GM21515 (cell line): Measurements from ENCODE around the gene LRRC28.

Experiments
- ATAC-seq: cut with Tn5 transposase; IDR thresholded peaks from one replicate; pipeline ENCODE4 v1.9.1; 2021; ENCODE audit not compliant: unreplicated experiment

The LRRC28 gene

DNA sequence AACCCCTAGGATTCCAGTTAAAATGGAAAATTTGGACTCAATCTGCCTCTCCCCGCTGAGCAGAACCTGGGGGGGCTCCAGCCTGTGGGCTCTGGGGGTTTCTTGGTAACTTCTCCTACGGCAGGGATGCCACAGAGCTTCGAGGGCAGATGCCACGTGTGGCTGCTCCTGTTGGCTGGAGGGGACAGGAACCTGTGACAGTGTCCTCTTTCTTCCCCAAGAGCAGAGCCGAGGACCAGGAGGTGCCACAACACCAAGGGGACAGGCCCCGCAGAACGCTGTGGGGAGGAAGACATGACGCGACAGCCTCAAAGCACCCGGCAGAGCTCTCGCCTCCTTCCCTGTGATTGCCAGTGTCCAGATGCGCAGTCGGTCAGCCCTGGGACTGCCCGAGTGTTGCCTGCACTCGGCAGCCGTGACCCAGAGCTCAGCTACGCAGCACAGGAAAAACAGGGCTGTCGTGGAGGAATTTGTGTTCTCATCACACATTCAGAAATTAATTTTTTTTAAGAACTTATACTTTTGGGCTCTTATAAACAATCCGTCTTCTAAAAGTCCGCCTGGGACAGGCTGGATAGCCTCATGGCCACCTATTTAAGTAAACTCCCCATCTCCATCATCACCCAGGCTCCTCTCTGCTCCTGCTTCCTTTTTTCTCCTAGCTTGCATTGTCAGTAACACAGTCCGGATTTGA is 182.6 kb downstream of the LRRC28 start:
- ATAC-seq: no peak

DNA sequence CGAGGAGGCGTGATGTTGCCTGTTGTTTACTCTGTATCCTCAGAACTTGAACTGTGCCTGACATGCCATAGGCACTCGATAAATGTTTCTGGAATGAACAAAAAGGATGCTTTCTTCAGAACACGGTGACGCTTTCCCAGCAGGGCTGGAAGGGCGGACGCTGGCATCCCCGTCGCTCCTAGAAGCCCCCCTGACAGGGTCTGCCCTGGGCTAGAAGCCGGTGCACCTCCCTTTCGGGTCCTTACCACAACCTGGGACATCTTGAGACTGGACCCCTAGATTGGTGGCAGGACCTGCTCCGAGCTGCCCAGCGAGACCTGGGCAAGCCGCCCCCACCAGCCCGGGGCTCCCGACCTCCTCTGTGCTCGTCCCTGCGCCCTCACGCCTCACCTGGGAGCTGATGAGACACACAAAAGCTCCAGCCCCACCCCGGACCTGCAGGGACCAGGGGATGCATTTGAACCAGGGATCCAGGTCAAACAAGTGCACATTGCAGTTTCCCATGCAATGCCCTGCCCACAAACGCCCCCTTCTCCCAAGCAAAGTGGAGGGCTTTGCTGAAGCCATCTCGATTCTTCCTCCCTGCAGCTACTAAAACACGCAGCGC is 183.3 kb downstream of the LRRC28 start:
- no peak for ATAC-seq

DNA sequence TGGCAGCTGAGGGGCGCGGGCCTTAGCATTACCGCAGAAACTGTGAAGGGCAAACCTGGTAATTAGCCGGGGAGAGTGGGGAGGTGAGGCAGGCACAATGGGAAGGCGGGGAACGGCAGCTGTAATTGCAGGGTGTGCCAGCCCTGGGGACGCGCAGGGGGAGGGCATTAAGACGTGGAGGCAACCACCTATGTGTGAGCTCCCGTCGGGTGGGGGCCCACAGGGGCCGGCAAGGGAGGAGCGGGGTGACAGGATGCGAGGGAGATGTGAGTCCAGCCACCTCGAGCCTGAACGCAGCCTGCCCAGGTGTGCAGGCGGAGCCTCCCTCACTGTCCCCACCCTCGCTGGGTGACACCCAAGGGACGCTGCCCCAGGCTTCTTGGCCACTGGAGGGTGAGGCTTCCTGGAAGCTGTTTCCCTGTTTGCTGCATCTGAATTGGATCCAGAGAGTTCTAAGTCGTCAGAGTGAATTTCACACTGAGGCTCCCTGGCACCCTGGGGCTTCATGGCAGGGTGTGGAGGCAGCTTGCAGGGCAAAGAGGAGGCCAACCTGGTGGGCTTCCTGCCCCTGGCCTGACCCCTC is 183.9 kb downstream of the LRRC28 start:
- no peak for ATAC-seq

DNA sequence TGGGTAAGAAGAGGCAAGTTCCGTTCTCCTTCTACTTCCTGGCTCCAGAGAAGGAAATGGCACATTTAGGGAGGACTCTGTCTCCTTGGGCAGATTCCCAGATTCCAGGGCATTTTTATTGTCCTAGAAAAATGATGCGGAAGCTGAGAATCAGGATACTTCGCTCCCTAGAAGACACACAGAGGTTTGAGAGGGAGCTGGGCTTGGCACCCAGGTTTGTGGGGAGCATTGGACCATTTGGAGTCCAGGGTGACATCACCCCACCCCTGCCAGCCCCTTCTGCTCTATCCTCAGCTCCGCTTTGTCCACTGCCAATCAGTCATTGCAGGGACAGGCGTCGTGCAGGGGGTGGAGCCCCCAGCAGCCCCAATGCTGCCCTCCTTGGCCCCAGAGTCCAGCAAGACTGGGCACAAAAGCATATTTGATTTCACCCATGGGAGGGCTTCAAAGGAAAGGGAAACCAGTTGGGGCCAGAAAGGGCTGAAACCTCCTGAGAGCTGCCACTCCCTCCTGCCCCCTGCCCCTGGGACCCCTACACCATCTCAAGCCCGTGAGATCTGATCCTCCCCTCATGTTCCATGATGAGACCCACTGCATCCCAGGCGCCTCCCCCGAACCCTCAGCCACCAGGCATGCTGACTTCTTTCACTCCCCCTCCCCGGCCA is 184.7 kb downstream of the LRRC28 start:
- no peak for ATAC-seq

DNA sequence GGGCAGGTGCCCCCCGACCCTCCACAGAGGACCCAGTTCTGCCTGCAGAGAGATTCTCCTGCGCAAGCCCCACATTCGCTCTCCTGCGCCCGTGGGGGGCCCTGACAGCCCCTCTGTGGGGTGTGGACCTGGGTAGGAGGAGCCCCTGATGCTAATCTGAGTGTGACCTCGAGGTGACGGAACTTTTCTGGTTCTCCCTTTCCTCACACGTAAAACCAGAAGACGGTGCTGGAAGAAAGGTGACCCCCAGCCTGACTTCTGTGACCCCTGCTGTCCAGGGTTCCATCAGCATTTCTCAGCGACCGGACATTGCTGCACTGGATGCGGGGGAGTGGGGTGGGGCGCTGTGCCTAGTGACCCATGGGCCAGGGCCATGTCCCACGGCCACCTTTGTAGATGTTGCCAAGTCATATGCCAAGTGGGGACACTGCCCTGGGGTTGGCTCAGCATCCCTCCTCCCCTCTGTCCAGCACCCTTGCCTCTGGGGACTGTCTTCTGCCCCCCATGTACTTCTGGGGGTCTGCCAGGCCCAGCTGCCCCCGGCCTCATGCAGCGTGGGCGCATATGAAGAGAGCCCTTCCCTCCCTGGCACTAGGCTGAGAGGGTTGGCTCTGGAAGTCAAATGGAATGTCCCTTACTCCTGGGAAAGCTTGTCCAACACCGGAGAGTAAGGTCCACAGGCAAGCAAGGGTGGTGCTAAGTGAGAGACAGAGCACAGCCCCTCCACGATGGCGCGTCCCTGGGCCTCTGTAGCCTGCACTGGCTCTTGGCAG is 185.4 kb downstream of the LRRC28 start:
- no peak for ATAC-seq

DNA sequence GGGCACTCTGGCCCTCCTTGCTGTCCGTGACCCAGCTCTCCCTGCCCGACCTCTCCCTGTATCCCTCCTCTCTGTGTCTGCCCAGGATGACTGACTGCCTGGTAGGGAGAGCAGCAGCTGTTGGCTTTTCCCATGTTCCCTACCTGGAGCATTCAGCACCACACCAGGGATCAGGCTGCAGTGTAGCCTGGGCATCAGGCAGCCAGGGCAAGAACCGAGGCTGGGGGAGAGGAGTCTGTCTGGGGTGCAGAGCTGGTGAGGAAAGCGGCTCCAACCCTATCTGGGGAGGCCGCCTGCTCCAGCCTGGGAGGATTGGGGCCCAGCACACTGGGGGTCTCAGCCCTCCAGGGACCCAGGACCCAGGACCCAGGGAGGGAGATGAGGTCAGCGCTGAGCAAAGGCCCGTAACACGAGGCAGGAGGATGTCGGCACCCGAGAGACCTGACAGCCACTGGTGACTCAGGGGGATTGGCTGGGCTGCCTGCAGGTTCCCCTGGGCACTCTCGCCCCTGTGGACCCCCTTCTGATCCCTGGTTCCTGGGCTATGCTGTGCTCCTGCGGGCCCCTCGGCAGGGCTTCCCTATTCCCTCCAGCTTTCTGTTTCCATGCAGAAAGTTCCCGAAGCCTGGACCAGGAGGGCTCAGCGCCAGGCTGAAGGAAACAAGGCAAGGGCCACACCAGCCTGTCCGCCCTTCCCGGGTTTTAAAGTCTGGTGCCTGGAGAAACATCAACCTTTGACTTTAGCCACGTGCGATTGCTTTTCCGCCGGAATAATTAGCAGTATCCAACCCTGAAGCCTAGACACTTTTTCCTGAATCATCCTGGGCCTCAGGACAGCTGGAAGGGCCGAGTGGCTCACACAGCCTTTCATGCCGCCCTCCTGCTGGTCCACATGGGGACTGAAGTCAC is 186.3 kb downstream of the LRRC28 start:
- no peak for ATAC-seq

DNA sequence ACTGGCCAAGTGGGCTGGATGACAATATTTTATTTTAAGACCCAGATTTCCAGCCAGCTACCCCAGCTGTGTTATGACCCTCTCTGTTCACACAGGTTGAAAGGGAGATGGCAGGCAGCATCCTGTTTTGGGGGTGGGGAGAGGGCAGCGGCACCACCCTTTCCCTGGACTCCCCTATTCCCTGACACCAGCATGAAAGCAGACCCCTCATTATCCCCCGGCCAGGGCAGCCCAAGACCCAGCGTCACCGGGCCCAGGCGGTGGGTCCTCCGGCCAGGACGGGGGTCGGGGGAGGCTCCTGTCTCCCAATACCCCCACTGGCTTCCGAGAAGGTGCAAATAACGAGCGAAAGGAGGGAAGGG is 186.9 kb downstream of the LRRC28 start:
- no peak for ATAC-seq

DNA sequence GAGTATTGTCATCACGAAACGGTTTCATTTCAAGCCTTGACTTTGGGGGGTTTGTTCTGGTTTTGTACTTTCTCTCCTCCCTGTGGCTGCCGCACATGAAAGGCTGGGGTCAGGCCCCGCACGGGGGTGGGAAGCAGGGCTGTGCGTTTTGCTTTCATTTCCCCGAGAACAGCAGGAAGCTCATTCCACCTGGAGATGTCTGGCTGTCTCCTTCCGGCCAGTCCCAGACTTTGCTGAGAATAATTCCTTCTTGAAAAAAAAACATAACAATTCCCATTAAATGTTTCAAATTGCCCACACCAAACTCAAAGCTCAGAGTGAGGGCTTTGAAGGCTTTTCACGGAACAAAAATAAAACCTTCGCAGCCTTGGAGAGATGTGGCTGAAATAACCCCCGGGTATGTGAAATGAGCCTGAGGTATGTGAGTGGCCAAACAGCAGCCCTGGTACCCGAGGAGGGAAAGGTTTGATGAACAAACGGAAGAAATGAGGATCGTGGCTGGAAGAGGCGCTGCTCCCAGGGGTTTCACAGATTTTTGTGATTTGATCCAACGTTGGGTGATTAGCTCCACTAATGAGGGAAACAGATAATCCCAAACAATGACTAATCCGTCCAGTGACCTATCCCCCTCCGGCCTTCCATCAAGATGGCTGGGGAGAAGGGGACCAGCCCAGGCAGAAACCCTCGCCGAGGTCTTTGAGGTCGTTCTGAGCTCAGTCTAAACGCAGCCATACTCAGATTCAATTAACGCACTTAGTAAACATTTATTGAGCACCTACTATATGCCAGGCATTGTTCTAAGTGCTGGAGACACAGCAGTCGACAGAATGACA is 187.6 kb downstream of the LRRC28 start:
- ATAC-seq: no peak

DNA sequence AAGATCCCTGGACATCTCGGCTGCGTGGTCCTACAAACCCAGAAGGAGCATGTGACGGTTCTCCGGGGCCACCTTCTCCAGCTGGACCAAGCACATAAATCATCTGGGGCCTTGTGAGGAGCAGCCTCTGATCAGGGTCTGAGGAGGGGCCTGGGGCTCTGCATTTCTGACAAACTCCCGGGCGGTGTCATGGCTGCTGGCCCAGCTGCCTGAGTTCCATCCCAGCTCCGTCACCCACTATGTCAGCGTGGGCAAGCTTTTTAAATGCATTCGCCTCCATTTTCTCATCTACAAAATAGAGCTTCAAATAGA is 188.2 kb downstream of the LRRC28 start:
- no peak for ATAC-seq

DNA sequence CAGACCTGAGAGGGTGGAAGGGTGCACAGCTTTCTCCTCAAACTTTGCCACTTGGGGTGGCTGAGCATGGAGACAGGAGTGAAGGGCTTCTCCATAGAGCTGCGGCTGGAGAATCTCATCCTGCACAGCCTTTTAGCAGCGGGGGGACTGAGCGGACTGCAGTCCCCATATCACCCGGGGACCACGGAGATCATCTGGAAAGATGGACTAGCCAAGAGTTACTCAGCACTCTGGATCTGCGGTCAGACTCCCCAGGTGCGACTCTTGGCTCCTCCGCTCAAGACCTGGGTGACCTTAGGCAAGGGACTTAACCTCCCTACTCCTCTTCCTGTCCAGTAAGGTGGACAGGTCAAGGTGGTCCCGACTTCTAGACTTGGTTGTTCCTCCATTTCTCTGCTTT is 188.7 kb downstream of the LRRC28 start:
- ATAC-seq: no peak
